HCT116 (cell line): Measurements from ENCODE around the gene APPL2. TPM values are rescaled to one million over a fixed set of nuclear protein-coding genes. Genes with fewer than 3 reads are reported as not detected.

Experiments used
- ATAC-seq: fragments of 200-7000 bp; cut with Tn5 transposase; 2 replicates; pipeline ENCODE4 v1.9.1; 2020; ENCODE audit warnings: mild to moderate bottlenecking, moderate library complexity
- BruUV-seq: library from RNA; stranded (reverse); fragments of 400-500 nt; replicated peaks from 2 replicates; lab custom pipeline; 2021; lab: Mats Ljungman, UMichigan
- CTCF ChIA-PET: fragments of 300-600 bp; sonication (Branson Sonifier 250); formaldehyde crosslinking; loops from one replicate; lab custom pipeline; 2021; ENCODE audit warnings: antibody characterized with exemption; lab: Charles Lee
- POLR2A ChIA-PET: fragments of 300-600, 350-600 bp; sonication (Branson Sonifier 250); formaldehyde crosslinking; loops from one replicate; lab custom pipeline; 2021; ENCODE audit warnings: antibody characterized with exemption; lab: Charles Lee
- RAD21 ChIA-PET, 2 experiments: fragments of 300-600 bp; sonication (Branson Sonifier 250); formaldehyde crosslinking; loops; one replicate each; lab custom pipeline; 2023; ENCODE audit warnings: low total read pairs in 2 of 2; ENCODE audit not compliant: uncharacterized antibody in 2 of 2, unreplicated experiment in 2 of 2, low non-redundant PET in 1 of 2; lab: Charles Lee
- DNase-seq: peaks from one replicate; pipeline ENCODE4 v3.0.0-alpha.2; 2010; ENCODE audit warnings: low read depth, low spot score
- H2AFZ ChIP-seq: fragments of 200-600 bp; shearing (Covaris generic), sonication (generic); 2 replicates; pipeline ENCODE4 v1.6.1; 2017; ENCODE audit warnings: low read depth, mixed run types, mixed read lengths, antibody characterized with exemption, low read length; ENCODE audit not compliant: poor library complexity, severe bottlenecking
- H3K27ac ChIP-seq: 2 replicates; pipeline ENCODE4 v1.5.1; 2012; ENCODE audit warnings: low read depth, low read length
- H3K27me3 ChIP-seq: fragments of 200-600 bp; sonication (generic); 2 replicates; pipeline ENCODE4 v1.6.1; 2016; ENCODE audit warnings: mixed run types, low read length, mixed read lengths; ENCODE audit not compliant: insufficient read depth
- H3K36me3 ChIP-seq, 2 experiments: fragments of 200-500 bp in 1 of 2; fragments of 200-600 bp in 1 of 2; sonication (Bioruptor generic) in 1 of 2; sonication (generic) in 1 of 2; 2 replicates each; pipeline versions ENCODE4 v1.5.1 to v1.6.1; 2014 to 2016; ENCODE audit warnings: low read length in 2 of 2, inconsistent platforms in 1 of 2, mixed read lengths in 1 of 2, mixed run types in 1 of 2; ENCODE audit not compliant: insufficient read depth in 2 of 2, control insufficient read depth in 1 of 2
- H3K4me1 ChIP-seq, 2 experiments: fragments of 200-600 bp in 1 of 2; sonication (generic) in 1 of 2; 2 replicates each; pipeline versions ENCODE4 v1.5.1 to v1.6.1; 2012 to 2017; ENCODE audit warnings: low read length in 2 of 2, inconsistent platforms in 1 of 2, mild to moderate bottlenecking in 1 of 2, mixed read lengths in 1 of 2, mixed run types in 1 of 2, moderate library complexity in 1 of 2; ENCODE audit not compliant: insufficient read depth in 2 of 2, control insufficient read depth in 1 of 2
- H3K4me2 ChIP-seq: fragments of 200-600 bp; sonication (generic); 2 replicates; pipeline ENCODE4 v1.6.1; 2017; ENCODE audit warnings: mixed run types, low read length, mixed read lengths
- H3K4me3 ChIP-seq, 2 experiments: fragments of 200-600 bp in 1 of 2; sonication (generic) in 1 of 2; replicated peaks in 1 of 2; 2 replicates each; pipeline ENCODE4 v1.5.1; 2011 to 2016; ENCODE audit warnings: low read length in 2 of 2, control low read depth in 1 of 2, low read depth in 1 of 2, mild to moderate bottlenecking in 1 of 2, mixed read lengths in 1 of 2, mixed run types in 1 of 2
- H3K79me2 ChIP-seq: fragments of 200-600 bp; sonication (generic); 2 replicates; pipeline ENCODE4 v1.6.1; 2017; ENCODE audit warnings: mild to moderate bottlenecking, mixed run types, low read length, moderate library complexity, mixed read lengths; ENCODE audit not compliant: insufficient read depth
- H3K9ac ChIP-seq: fragments of 200-600 bp; sonication (generic); 2 replicates; pipeline ENCODE4 v1.6.1; 2016; ENCODE audit warnings: low read length, mixed read lengths
- H3K9me2 ChIP-seq: fragments of 200-600 bp; sonication (generic), shearing (Covaris generic); 2 replicates; pipeline ENCODE4 v1.6.1; 2017; ENCODE audit warnings: mixed run types, mild to moderate bottlenecking, moderate library complexity; ENCODE audit not compliant: insufficient read depth
- H3K9me3 ChIP-seq, 2 experiments: fragments of 200-500 bp in 1 of 2; fragments of 200-600 bp in 1 of 2; sonication (Bioruptor generic) in 1 of 2; sonication (generic) in 1 of 2; 2 replicates each; pipeline ENCODE4 v1.6.1; 2014 to 2017; ENCODE audit warnings: low read length in 2 of 2, mixed read lengths in 2 of 2, inconsistent platforms in 1 of 2, low read depth in 1 of 2, mild to moderate bottlenecking in 1 of 2, mixed run types in 1 of 2, moderate library complexity in 1 of 2; ENCODE audit not compliant: control insufficient read depth in 1 of 2, insufficient read depth in 1 of 2
- H4K20me1 ChIP-seq: fragments of 200-600 bp; sonication (generic), shearing (Covaris generic); 2 replicates; pipeline ENCODE4 v1.6.1; 2017; ENCODE audit warnings: mixed run types, mild to moderate bottlenecking, moderate library complexity; ENCODE audit not compliant: insufficient read depth
- ATF3 ChIP-seq: IDR thresholded peaks from 2 replicates; pipeline ENCODE4 v1.6.1; 2012
- EZH2 ChIP-seq: fragments of 200-600 bp; sonication (generic); IDR thresholded peaks from 2 replicates; pipeline ENCODE4 v1.6.1; 2017; ENCODE audit warnings: antibody characterized with exemption, mixed run types
- POLR2AphosphoS5 ChIP-seq: IDR thresholded peaks from 2 replicates; pipeline ENCODE4 v1.6.1; 2011; ENCODE audit warnings: mild to moderate bottlenecking, low read depth, low read length, moderate library complexity
- REST ChIP-seq: IDR thresholded peaks from 2 replicates; pipeline ENCODE4 v1.6.1; 2012; ENCODE audit warnings: low read depth
- SIN3A ChIP-seq: IDR thresholded peaks from 2 replicates; pipeline ENCODE4 v1.6.1; 2012; ENCODE audit warnings: low read depth
- YY1 ChIP-seq: IDR thresholded peaks from 2 replicates; pipeline ENCODE4 v1.6.1; 2011; ENCODE audit warnings: low read length, low read depth, moderate library complexity, mild to moderate bottlenecking; ENCODE audit not compliant: insufficient replicate concordance; ENCODE audit errors: extremely low read depth
- ZBTB33 ChIP-seq: IDR thresholded peaks from 2 replicates; pipeline ENCODE4 v1.6.1; 2011; ENCODE audit warnings: mild to moderate bottlenecking, low read length, moderate library complexity; ENCODE audit not compliant: insufficient replicate concordance; ENCODE audit errors: extremely low read depth
- intact Hi-C: fragments of 100-400 bp; cut with micrococcal nuclease; formaldehyde crosslinking; loops from 2 replicates; pipeline ENCODE4 v1.10.0; 2022
- total RNA-seq: library from RNA; stranded (reverse); gene quantifications from one replicate; pipeline ENCODE4 v1.2.1, GENCODE V29; 2021; ENCODE audit not compliant: unreplicated experiment

Gene APPL2
- total RNA-seq, 1 experiment from 2014 or later: 22.6 TPM

- TF ChIP-seq EZH2: no peak
- TF ChIP-seq SIN3A: no peak
- no peak for TF ChIP-seq POLR2AphosphoS5
- no peak for TF ChIP-seq ZBTB33
These were observed 37.0 kb downstream of the APPL2 start (continued) for GRCh38 chr12:105198961-105199360.

- H3K9me2 ChIP-seq: no peaks in the 10 kb centered on the region
- no peaks in the 10 kb centered on the region for H3K79me2 ChIP-seq
- ATAC-seq (no peak), DNase-seq (no peak)
- TF ChIP-seq YY1 (no peak), REST (no peak), SIN3A (no peak), ATF3 (no peak)
- H3K4me1 ChIP-seq: no peaks in the 10 kb centered on the region
- H3K27ac ChIP-seq: no peak overlapping the region
- H3K4me3 ChIP-seq: no peak overlapping the region
- no peaks in the 10 kb centered on the region for H3K9me3 ChIP-seq
- peaks cover 0 to 3% of the 10 kb centered on the region in 2 experiments; a peak in 2 of 4 replicates for H3K36me3 ChIP-seq
- intact Hi-C loops: no loop called here
- no peak overlapping the region for H2AFZ ChIP-seq
- H4K20me1 ChIP-seq: no peaks in the 10 kb centered on the region
- POLR2A ChIA-PET: no interaction called here
- H3K4me2 ChIP-seq: no peak overlapping the region
- H3K9ac ChIP-seq: no peak overlapping the region
- no TSS peak for BruUV-seq
- H3K27me3 ChIP-seq: no peaks in the 10 kb centered on the region
- RAD21 ChIA-PET: no interaction called here
- CTCF ChIA-PET: no interaction called here
These were observed 39.9 kb downstream of the APPL2 start for GRCh38 chr12:105196090-105196489.
